Neural cell (in vitro differentiated cells): ENCODE measurements around the gene ORM1. TPM values are rescaled to one million over a fixed set of nuclear protein-coding genes. Genes with fewer than 3 reads are reported as not detected.

Experiments
- H2AFZ ChIP-seq: fragments of 200-600, 300-800 bp; sonication (generic), shearing (Covaris generic); 2 replicates; pipeline ENCODE4 v1.6.0; 2014; ENCODE audit warnings: low read depth, mild to moderate bottlenecking, antibody characterized with exemption, low read length, moderate library complexity
- H3F3A ChIP-seq: fragments of 200-600 bp; shearing (Covaris generic); 2 replicates; pipeline ENCODE4 v1.6.1; 2016; ENCODE audit warnings: mild to moderate bottlenecking, moderate library complexity, mixed read lengths, antibody characterized with exemption, low read length; ENCODE audit not compliant: insufficient read depth, poor library complexity, severe bottlenecking
- H3K27ac ChIP-seq: fragments of 200-600, 300-800 bp; sonication (generic), shearing (Covaris generic); 2 replicates; pipeline ENCODE4 v1.5.1; 2014; ENCODE audit warnings: mild to moderate bottlenecking, low read length, moderate library complexity
- H3K27me3 ChIP-seq: fragments of 300-800, 200-600 bp; sonication (generic), shearing (Covaris generic); 2 replicates; pipeline ENCODE4 v1.6.0; 2014; ENCODE audit warnings: mild to moderate bottlenecking, low read depth, low read length, moderate library complexity; ENCODE audit not compliant: insufficient read depth
- H3K36me3 ChIP-seq: fragments of 300-800, 200-600 bp; sonication (generic), shearing (Covaris generic); 2 replicates; pipeline ENCODE4 v1.5.1; 2014; ENCODE audit warnings: mild to moderate bottlenecking, antibody characterized with exemption, low read length, moderate library complexity; ENCODE audit not compliant: insufficient read depth
- H3K4me2 ChIP-seq: fragments of 300-800, 200-600 bp; sonication (generic), shearing (Covaris generic); 2 replicates; pipeline ENCODE4 v1.6.0; 2014; ENCODE audit warnings: mild to moderate bottlenecking, low read length
- H3K4me3 ChIP-seq: fragments of 300-800, 200-600 bp; sonication (generic), shearing (Covaris generic); 2 replicates; pipeline ENCODE4 v1.5.1; 2014; ENCODE audit warnings: mild to moderate bottlenecking, low read length, moderate library complexity
- H3K79me2 ChIP-seq: fragments of 200-600 bp; shearing (Covaris generic); replicated peaks from 2 replicates; pipeline ENCODE4 v1.6.0; 2014; ENCODE audit warnings: mild to moderate bottlenecking, low read length, moderate library complexity; ENCODE audit not compliant: insufficient read depth
- H3K9ac ChIP-seq: fragments of 300-800, 200-600 bp; sonication (generic), shearing (Covaris generic); 2 replicates; pipeline ENCODE4 v1.6.1; 2016; ENCODE audit warnings: mild to moderate bottlenecking, low read length, mixed read lengths
- H3K9me2 ChIP-seq: fragments of 200-600 bp; shearing (Covaris generic); 2 replicates; pipeline ENCODE4 v1.6.1; 2016; ENCODE audit warnings: mild to moderate bottlenecking, low read length, mixed read lengths; ENCODE audit not compliant: insufficient read depth
- H3K9me3 ChIP-seq: fragments of 200-600, 300-800 bp; sonication (generic), shearing (Covaris generic); 2 replicates; pipeline ENCODE4 v1.6.1; 2016; ENCODE audit warnings: mild to moderate bottlenecking, mixed run types, low read length, moderate library complexity, mixed read lengths
- H4K20me1 ChIP-seq: fragments of 200-600 bp; shearing (Covaris generic); 2 replicates; pipeline ENCODE4 v1.6.1; 2016; ENCODE audit warnings: mild to moderate bottlenecking, mixed run types; ENCODE audit not compliant: insufficient read depth
- EP300 ChIP-seq: fragments of 450-650 bp; conservative IDR thresholded peaks from 2 replicates; pipeline ENCODE4 v1.6.1; 2014; ENCODE audit warnings: antibody characterized with exemption, mild to moderate bottlenecking, moderate library complexity; ENCODE audit not compliant: poor library complexity, severe bottlenecking
- EZH2 ChIP-seq: fragments of 200-600, 300-800 bp; shearing (Covaris generic), sonication (generic); IDR thresholded peaks from 2 replicates; pipeline ENCODE4 v1.6.1; 2014; ENCODE audit warnings: antibody characterized with exemption, low read length, borderline replicate concordance, mild to moderate bottlenecking; ENCODE audit not compliant: insufficient read depth, poor library complexity, severe bottlenecking
- MXI1 ChIP-seq: fragments of 450-650 bp; conservative IDR thresholded peaks from 2 replicates; pipeline ENCODE4 v1.6.1; 2014; ENCODE audit warnings: antibody characterized with exemption, mild to moderate bottlenecking; ENCODE audit not compliant: poor library complexity, severe bottlenecking
- POLR2AphosphoS5 ChIP-seq: IDR thresholded peaks from 2 replicates; pipeline ENCODE4 v1.6.1; 2012
- RAD21 ChIP-seq: fragments of 450-650 bp; conservative IDR thresholded peaks from 2 replicates; pipeline ENCODE4 v1.6.1; 2014; ENCODE audit warnings: antibody characterized with exemption, mild to moderate bottlenecking, moderate library complexity
- SMC3 ChIP-seq: fragments of 450-650 bp; conservative IDR thresholded peaks from 2 replicates; pipeline ENCODE4 v1.6.1; 2014; ENCODE audit warnings: antibody characterized with exemption, mild to moderate bottlenecking, moderate library complexity; ENCODE audit not compliant: poor library complexity
- TAF1 ChIP-seq: IDR thresholded peaks from 2 replicates; pipeline ENCODE4 v1.6.1; 2012; ENCODE audit warnings: low read depth
- polyA plus RNA-seq: library from polyadenylated mRNA; depleted of rRNA; stranded (reverse); fragments of >200 nt; gene quantifications from 2 replicates; pipeline ENCODE4 v1.2.3, GENCODE V29; 2014
- TF ChIP-seq, protein P1 (sequence below): IDR thresholded peaks from 2 replicates; pipeline ENCODE4 v1.6.1; 2012; ENCODE audit warnings: borderline replicate concordance
- TF ChIP-seq, protein P2 (sequence below): fragments of 450-650 bp; IDR thresholded peaks from 2 replicates; pipeline ENCODE4 v1.5.1; 2014; ENCODE audit warnings: antibody characterized with exemption, mild to moderate bottlenecking, moderate library complexity; ENCODE audit not compliant: poor library complexity, severe bottlenecking

Gene ORM1
- polyA plus RNA-seq, 1 donor from 2014 or later, result not detected

DNA sequence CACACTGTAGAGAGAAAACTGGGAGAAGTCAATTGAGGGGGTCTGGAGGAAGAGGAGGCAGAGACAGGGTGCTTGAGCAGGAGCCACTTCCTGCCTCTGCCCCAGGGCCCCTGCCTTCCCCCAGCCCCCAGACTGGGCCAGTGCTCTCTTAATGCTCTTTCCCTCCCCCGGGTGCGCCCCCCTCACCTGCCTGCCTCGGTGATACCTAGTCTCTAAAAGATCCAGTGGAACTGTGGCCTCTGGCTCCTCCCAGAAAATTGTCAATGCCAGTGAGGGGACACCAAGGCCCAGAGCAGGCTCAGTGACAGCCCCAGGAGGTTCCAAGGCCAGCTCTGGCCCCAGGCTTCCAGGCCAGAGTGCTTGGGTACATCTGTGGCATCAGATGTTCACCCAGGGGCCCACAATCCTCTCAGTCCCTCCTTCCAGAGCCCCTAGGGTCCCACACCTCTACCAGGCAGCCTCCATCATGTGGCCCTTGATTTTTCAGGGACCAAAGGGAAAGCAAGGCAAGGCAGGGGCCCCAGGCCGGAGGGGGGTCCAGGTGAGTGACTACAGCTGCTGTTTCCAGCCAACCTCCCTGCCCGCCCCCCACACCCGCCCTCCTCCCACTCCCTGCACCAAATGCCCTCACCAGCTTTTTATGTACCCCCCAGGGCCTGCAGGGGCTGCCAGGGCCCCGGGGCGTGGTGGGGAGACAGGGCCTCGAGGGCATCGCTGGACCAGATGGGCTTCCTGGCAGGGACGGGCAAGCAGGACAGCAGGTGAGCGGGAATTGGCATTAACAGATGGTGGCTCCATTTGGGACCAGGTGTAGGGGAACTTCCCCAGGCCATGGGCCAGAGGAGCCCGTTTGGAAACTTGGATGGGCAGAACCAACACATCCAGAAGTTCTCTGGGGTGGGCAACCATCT is 33.1 kb upstream of the ORM1 start:
- H2AFZ ChIP-seq, result no peak overlapping the region
- no peak overlapping the region for H3K9ac ChIP-seq
- no peak overlapping the region for H3K27ac ChIP-seq
- no peak overlapping the region for H3K4me3 ChIP-seq
- no peaks in the 10 kb centered on the region for H3F3A ChIP-seq
- no peaks in the 10 kb centered on the region for H3K27me3 ChIP-seq
- no peaks in the 10 kb centered on the region for H3K36me3 ChIP-seq
- H3K9me2 ChIP-seq, result no peaks in the 10 kb centered on the region
- no peaks in the 10 kb centered on the region for H3K9me3 ChIP-seq
- no peaks in the 10 kb centered on the region for H4K20me1 ChIP-seq
- TF ChIP-seq TAF1 (no peak), SMC3 (no peak), RAD21 (no peak), EZH2 (no peak), MXI1 (no peak), POLR2AphosphoS5 (no peak)
- TF ChIP-seq, protein P1, sequence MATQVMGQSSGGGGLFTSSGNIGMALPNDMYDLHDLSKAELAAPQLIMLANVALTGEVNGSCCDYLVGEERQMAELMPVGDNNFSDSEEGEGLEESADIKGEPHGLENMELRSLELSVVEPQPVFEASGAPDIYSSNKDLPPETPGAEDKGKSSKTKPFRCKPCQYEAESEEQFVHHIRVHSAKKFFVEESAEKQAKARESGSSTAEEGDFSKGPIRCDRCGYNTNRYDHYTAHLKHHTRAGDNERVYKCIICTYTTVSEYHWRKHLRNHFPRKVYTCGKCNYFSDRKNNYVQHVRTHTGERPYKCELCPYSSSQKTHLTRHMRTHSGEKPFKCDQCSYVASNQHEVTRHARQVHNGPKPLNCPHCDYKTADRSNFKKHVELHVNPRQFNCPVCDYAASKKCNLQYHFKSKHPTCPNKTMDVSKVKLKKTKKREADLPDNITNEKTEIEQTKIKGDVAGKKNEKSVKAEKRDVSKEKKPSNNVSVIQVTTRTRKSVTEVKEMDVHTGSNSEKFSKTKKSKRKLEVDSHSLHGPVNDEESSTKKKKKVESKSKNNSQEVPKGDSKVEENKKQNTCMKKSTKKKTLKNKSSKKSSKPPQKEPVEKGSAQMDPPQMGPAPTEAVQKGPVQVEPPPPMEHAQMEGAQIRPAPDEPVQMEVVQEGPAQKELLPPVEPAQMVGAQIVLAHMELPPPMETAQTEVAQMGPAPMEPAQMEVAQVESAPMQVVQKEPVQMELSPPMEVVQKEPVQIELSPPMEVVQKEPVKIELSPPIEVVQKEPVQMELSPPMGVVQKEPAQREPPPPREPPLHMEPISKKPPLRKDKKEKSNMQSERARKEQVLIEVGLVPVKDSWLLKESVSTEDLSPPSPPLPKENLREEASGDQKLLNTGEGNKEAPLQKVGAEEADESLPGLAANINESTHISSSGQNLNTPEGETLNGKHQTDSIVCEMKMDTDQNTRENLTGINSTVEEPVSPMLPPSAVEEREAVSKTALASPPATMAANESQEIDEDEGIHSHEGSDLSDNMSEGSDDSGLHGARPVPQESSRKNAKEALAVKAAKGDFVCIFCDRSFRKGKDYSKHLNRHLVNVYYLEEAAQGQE, result no peak
- TF ChIP-seq, protein P2, sequence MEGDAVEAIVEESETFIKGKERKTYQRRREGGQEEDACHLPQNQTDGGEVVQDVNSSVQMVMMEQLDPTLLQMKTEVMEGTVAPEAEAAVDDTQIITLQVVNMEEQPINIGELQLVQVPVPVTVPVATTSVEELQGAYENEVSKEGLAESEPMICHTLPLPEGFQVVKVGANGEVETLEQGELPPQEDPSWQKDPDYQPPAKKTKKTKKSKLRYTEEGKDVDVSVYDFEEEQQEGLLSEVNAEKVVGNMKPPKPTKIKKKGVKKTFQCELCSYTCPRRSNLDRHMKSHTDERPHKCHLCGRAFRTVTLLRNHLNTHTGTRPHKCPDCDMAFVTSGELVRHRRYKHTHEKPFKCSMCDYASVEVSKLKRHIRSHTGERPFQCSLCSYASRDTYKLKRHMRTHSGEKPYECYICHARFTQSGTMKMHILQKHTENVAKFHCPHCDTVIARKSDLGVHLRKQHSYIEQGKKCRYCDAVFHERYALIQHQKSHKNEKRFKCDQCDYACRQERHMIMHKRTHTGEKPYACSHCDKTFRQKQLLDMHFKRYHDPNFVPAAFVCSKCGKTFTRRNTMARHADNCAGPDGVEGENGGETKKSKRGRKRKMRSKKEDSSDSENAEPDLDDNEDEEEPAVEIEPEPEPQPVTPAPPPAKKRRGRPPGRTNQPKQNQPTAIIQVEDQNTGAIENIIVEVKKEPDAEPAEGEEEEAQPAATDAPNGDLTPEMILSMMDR, result no peak
- no peaks in the 10 kb centered on the region for H3K79me2 ChIP-seq
- no peak overlapping the region for H3K4me2 ChIP-seq

GRCh38 chr9:114290561-114290986 is 32.3 kb upstream of the ORM1 start:
- TF ChIP-seq EZH2 (no peak), SMC3 (no peak), MXI1 (no peak), EP300 (no peak), TAF1 (no peak), RAD21 (no peak)
- TF ChIP-seq, protein P2, result no peak
- TF ChIP-seq, protein P1, result no peak
- no peak overlapping the region for H3K4me2 ChIP-seq
- H3K4me3 ChIP-seq, result no peak overlapping the region
- H4K20me1 ChIP-seq, result no peaks in the 10 kb centered on the region
- H3K9me3 ChIP-seq, result peaks cover 3% of the 10 kb centered on the region
- no peaks in the 10 kb centered on the region for H3K9me2 ChIP-seq
- no peak overlapping the region for H3K27ac ChIP-seq
- no peaks in the 10 kb centered on the region for H3K79me2 ChIP-seq
- no peak overlapping the region for H3K9ac ChIP-seq
- no peaks in the 10 kb centered on the region for H3F3A ChIP-seq
- no peaks in the 10 kb centered on the region for H3K36me3 ChIP-seq
- H3K27me3 ChIP-seq, result no peaks in the 10 kb centered on the region
- H2AFZ ChIP-seq, result no peak overlapping the region
